H9 (cell line): ENCODE results near the gene C1orf21. TPM values are rescaled to one million over a fixed set of nuclear protein-coding genes. Genes with fewer than 3 reads are reported as not detected.

Source experiments
- DNase-seq: peaks from one replicate; pipeline ENCODE4 v3.0.0-alpha.2; 2017
- H2AFZ ChIP-seq: one replicate; pipeline ENCODE4 v1.6.1; 2013; ENCODE audit warnings: mild to moderate bottlenecking, low read length, control low read depth, moderate library complexity
- H2AK5ac ChIP-seq: 2 replicates; pipeline ENCODE4 v1.6.1; 2013; ENCODE audit warnings: low read length, control low read depth, mixed read lengths; ENCODE audit not compliant: insufficient read length
- H2BK120ac ChIP-seq: one replicate; pipeline ENCODE4 v1.6.1; 2013; ENCODE audit warnings: low read depth, mild to moderate bottlenecking, low read length, control low read depth, inconsistent platforms; ENCODE audit not compliant: poor library complexity, severe bottlenecking
- H2BK12ac ChIP-seq: 2 replicates; pipeline ENCODE4 v1.6.1; 2013; ENCODE audit warnings: low read length, control low read depth, mixed read lengths, low read depth; ENCODE audit not compliant: insufficient read length
- H2BK15ac ChIP-seq: 2 replicates; pipeline ENCODE4 v1.6.1; 2013; ENCODE audit warnings: low read depth, low read length, control low read depth
- H2BK20ac ChIP-seq: one replicate; pipeline ENCODE4 v1.6.1; 2013; ENCODE audit warnings: low read depth, mild to moderate bottlenecking, low read length, control low read depth, inconsistent platforms; ENCODE audit not compliant: poor library complexity, severe bottlenecking
- H2BK5ac ChIP-seq: 2 replicates; pipeline ENCODE4 v1.6.1; 2013; ENCODE audit warnings: low read length, control low read depth, mixed read lengths; ENCODE audit not compliant: insufficient read length
- H3K14ac ChIP-seq: 2 replicates; pipeline ENCODE4 v1.6.1; 2013; ENCODE audit warnings: low read length, control low read depth; ENCODE audit not compliant: insufficient read depth
- H3K18ac ChIP-seq: 2 replicates; pipeline ENCODE4 v1.6.1; 2013; ENCODE audit warnings: low read depth, mild to moderate bottlenecking, mixed read lengths, low read length, control low read depth; ENCODE audit not compliant: insufficient read length
- H3K23ac ChIP-seq: 2 replicates; pipeline ENCODE4 v1.6.1; 2013; ENCODE audit warnings: low read length, control low read depth, mixed read lengths, low read depth; ENCODE audit not compliant: insufficient read length
- H3K23me2 ChIP-seq: 2 replicates; pipeline ENCODE4 v1.6.1; 2013; ENCODE audit warnings: low read depth, mild to moderate bottlenecking, mixed read lengths, low read length, control low read depth; ENCODE audit not compliant: insufficient read length, poor library complexity, severe bottlenecking
- H3K27ac ChIP-seq: 2 replicates; pipeline ENCODE4 v1.5.1; 2013; ENCODE audit warnings: low read length, control low read depth, mixed read lengths, low read depth; ENCODE audit not compliant: insufficient read length
- H3K27me3 ChIP-seq: 2 replicates; pipeline ENCODE4 v1.6.1; 2013; ENCODE audit warnings: low read length, control low read depth, inconsistent platforms; ENCODE audit not compliant: insufficient read depth
- H3K4ac ChIP-seq: 2 replicates; pipeline ENCODE4 v1.6.1; 2013; ENCODE audit warnings: low read depth, mild to moderate bottlenecking, control low read depth, inconsistent platforms, low read length, moderate library complexity
- H3K4me1 ChIP-seq: 2 replicates; pipeline ENCODE4 v1.6.1; 2013; ENCODE audit warnings: low read length, control low read depth, inconsistent platforms; ENCODE audit not compliant: insufficient read depth
- H3K4me2 ChIP-seq: 2 replicates; pipeline ENCODE4 v1.6.1; 2013; ENCODE audit warnings: low read length, control low read depth, mixed read lengths; ENCODE audit not compliant: insufficient read length, insufficient read depth
- H3K56ac ChIP-seq: 2 replicates; pipeline ENCODE4 v1.6.1; 2013; ENCODE audit warnings: low read depth, mild to moderate bottlenecking, mixed read lengths, low read length, control low read depth; ENCODE audit not compliant: insufficient read length
- H3K79me1 ChIP-seq: 2 replicates; pipeline ENCODE4 v1.6.1; 2013; ENCODE audit warnings: low read depth, mild to moderate bottlenecking, moderate library complexity, low read length, control low read depth, inconsistent platforms; ENCODE audit not compliant: insufficient read depth, poor library complexity, severe bottlenecking
- H3K79me2 ChIP-seq: 2 replicates; pipeline ENCODE4 v1.6.1; 2013; ENCODE audit warnings: low read length, control low read depth, inconsistent platforms; ENCODE audit not compliant: insufficient read depth
- H3K9ac ChIP-seq: 2 replicates; pipeline ENCODE4 v1.6.1; 2013; ENCODE audit warnings: low read length, control low read depth, mixed read lengths; ENCODE audit not compliant: insufficient read length; ENCODE audit errors: extremely low read depth
- H3K9me3 ChIP-seq: one replicate; pipeline ENCODE4 v1.6.1; 2013; ENCODE audit warnings: low read depth, low read length, inconsistent platforms; ENCODE audit not compliant: control insufficient read depth
- H3T11ph ChIP-seq: one replicate; pipeline ENCODE4 v1.6.1; 2013; ENCODE audit warnings: mild to moderate bottlenecking, low read length, control low read depth, inconsistent platforms
- H4K20me1 ChIP-seq: one replicate; pipeline ENCODE4 v1.6.1; 2013; ENCODE audit not compliant: control insufficient read depth, insufficient read length, insufficient read depth
- H4K5ac ChIP-seq: 2 replicates; pipeline ENCODE4 v1.6.1; 2013; ENCODE audit warnings: low read depth, mild to moderate bottlenecking, mixed read lengths, low read length, control low read depth; ENCODE audit not compliant: insufficient read length
- H4K8ac ChIP-seq: replicated peaks from 2 replicates; pipeline ENCODE4 v1.6.1; 2013; ENCODE audit warnings: low read length, control low read depth, mixed read lengths, low read depth; ENCODE audit not compliant: insufficient read length
- H4K91ac ChIP-seq: 2 replicates; pipeline ENCODE4 v1.6.1; 2013; ENCODE audit warnings: low read depth, mild to moderate bottlenecking, moderate library complexity, mixed read lengths, low read length, control low read depth; ENCODE audit not compliant: insufficient read length
- H3K27ac Mint-ChIP-seq, 3 experiments: 2 replicates in 2 of 3; 3 replicates in 1 of 3; pipeline ENCODE4 v1.8.0; 2020 to 2021; ENCODE audit warnings: mixed read lengths in 3 of 3, mild to moderate bottlenecking in 1 of 3, moderate library complexity in 1 of 3
- H3K27me3 Mint-ChIP-seq: 2 replicates; pipeline ENCODE4 v1.8.0; 2021; ENCODE audit warnings: low read depth, mild to moderate bottlenecking, moderate library complexity, mixed read lengths
- H3K36me3 Mint-ChIP-seq, 3 experiments: 2 replicates in 2 of 3; 3 replicates in 1 of 3; pipeline ENCODE4 v1.8.0; 2020 to 2021; ENCODE audit warnings: low read depth in 3 of 3, mixed read lengths in 3 of 3; ENCODE audit not compliant: insufficient read depth in 1 of 3
- H3K4me1 Mint-ChIP-seq, 2 experiments: 2 replicates each; pipeline ENCODE4 v1.8.0; 2020; ENCODE audit warnings: mixed read lengths in 2 of 2
- H3K4me3 Mint-ChIP-seq, 2 experiments: 2 replicates in 1 of 2; 3 replicates in 1 of 2; pipeline ENCODE4 v1.8.0; 2020 to 2021; ENCODE audit warnings: mild to moderate bottlenecking in 2 of 2, mixed read lengths in 2 of 2, moderate library complexity in 1 of 2
- H3K9me3 Mint-ChIP-seq, 2 experiments: 2 replicates in 1 of 2; 3 replicates in 1 of 2; pipeline ENCODE4 v1.8.0; 2020; ENCODE audit warnings: mild to moderate bottlenecking in 2 of 2, mixed read lengths in 2 of 2, moderate library complexity in 1 of 2
- WGBS: extraction: QIAGEN DNeasy Blood & Tissue Kit; methylation state at CpG from one replicate; pipeline ENCODE4 v1.1.7; 2013; ENCODE audit warnings: missing lambda C conversion rate, low lambda C conversion rate, mixed read lengths; ENCODE audit not compliant: insufficient read length; ENCODE audit errors: extremely low coverage; 5-methylcytosine and 5-hydroxymethylcytosine counted together
- total RNA-seq: library from RNA; stranded (reverse); gene quantifications from 2 replicates; pipeline ENCODE4 v1.2.1, GENCODE V29; 2021
- TF ChIP-seq, protein P1 (sequence below): fragments of 200-600 bp; sonication (generic); conservative IDR thresholded peaks from 3 replicates; pipeline ENCODE4 v1.8.0; 2021; ENCODE audit warnings: antibody characterized with exemption, mild to moderate bottlenecking

The C1orf21 gene
- total RNA-seq, 1 experiment from 2014 or later, result 36.0 TPM

DNA sequence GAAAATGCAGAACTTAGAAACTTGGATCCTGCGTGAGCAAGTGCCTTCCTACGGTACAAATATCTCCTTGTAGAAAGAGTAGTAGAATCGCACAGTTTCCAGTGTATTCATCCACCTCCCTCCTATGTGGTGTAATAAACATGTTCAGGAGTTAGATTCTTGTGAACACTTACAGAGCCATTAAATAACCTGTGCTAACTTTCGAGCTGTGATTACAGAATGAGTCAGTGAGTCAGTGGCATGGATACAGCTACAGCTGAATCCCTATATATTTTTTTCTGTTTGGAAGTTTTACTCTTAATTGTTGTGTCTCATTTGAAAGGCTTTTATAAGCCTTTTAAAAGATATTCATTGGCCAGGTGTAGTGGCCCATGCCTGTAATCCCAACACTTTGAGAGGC lies 219.1 kb downstream of the C1orf21 start:
- no CpG with 5 or more reads among the region's 4 CpGs for WGBS
- Histone ChIP-seq H2BK5ac (no peak overlapping the region), H2BK15ac (no peak overlapping the region), H2AK5ac (no peak overlapping the region), H2BK20ac (no peak overlapping the region), H3K79me2 (no peaks in the 10 kb centered on the region), H3K4me1 (peaks cover 9% of the 10 kb centered on the region; the same call in 1 of the 2 replicates), H3K79me1 (no peaks in the 10 kb centered on the region), H3T11ph (no peak overlapping the region), H2BK120ac (no peak overlapping the region), H3K14ac (no peak overlapping the region), H3K27me3 (no peaks in the 10 kb centered on the region), H2AFZ (no peak overlapping the region), H4K20me1 (no peaks in the 10 kb centered on the region), H3K9ac (no peak overlapping the region), H3K9me3 (no peaks in the 10 kb centered on the region), H3K23me2 (no peaks in the 10 kb centered on the region), H4K91ac (no peak overlapping the region), H2BK12ac (no peak overlapping the region), H3K4me2 (no peak overlapping the region), H3K4ac (no peak overlapping the region), H4K8ac (no peak overlapping the region), H4K5ac (no peak overlapping the region), H3K23ac (no peak overlapping the region), H3K18ac (no peak overlapping the region), H3K56ac (no peak overlapping the region), H3K27ac (no peak overlapping the region)
- Mint-ChIP-seq H3K4me1 (peaks cover 19 to 24% of the 10 kb centered on the region in 2 experiments), H3K36me3 (peaks cover 0 to 9% (median 0%) of the 10 kb centered on the region in 3 experiments; a peak in 3 of 7 replicates), H3K27me3 (no peaks in the 10 kb centered on the region), H3K9me3 (no peaks in the 10 kb centered on the region), H3K4me3 (no peak overlapping the region), H3K27ac (no peak overlapping the region)
- TF ChIP-seq, protein P1, sequence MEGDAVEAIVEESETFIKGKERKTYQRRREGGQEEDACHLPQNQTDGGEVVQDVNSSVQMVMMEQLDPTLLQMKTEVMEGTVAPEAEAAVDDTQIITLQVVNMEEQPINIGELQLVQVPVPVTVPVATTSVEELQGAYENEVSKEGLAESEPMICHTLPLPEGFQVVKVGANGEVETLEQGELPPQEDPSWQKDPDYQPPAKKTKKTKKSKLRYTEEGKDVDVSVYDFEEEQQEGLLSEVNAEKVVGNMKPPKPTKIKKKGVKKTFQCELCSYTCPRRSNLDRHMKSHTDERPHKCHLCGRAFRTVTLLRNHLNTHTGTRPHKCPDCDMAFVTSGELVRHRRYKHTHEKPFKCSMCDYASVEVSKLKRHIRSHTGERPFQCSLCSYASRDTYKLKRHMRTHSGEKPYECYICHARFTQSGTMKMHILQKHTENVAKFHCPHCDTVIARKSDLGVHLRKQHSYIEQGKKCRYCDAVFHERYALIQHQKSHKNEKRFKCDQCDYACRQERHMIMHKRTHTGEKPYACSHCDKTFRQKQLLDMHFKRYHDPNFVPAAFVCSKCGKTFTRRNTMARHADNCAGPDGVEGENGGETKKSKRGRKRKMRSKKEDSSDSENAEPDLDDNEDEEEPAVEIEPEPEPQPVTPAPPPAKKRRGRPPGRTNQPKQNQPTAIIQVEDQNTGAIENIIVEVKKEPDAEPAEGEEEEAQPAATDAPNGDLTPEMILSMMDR, result no peak
- DNase-seq, result no peak
